Measurements from ENCODE around the gene CGB8.
"Not testable (repeated sequence)": the region's sequence is repeated elsewhere in the genome, so short reads cannot be mapped to it uniquely, and the experiment has no call there.

CGB8 gene

DNA sequence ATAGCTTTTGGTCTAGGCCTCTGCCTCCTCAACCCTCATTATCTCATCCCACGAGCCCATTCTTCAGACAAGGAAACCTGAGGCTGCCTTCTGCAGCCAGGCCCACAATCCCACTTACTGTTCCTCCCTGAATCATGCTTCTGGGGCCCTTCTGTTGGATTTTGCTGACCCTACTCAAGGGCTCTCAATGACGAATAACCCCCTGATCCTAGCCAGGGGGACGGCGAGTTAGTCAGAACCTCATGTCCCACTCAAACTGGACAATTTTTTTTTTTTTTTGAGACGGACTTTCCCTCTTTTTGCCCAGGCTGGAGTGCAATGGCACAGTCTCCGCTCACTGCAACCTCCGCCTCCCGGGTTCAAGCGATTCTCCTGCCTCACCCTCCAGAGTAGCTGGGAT lies 26.8 kb downstream of the CGB8 start:
- Mint-ChIP-seq H3K4me1 (peaks cover 12% of the 10 kb centered on the region), H3K36me3 (no peaks in the 10 kb centered on the region), H3K27me3 (no peaks in the 10 kb centered on the region), H3K4me3 (no peak overlapping the region), H3K27ac (no peak overlapping the region), H3K9me3 (no peaks in the 10 kb centered on the region)

- Mint-ChIP-seq H3K27ac (no peak overlapping the region), H3K27me3 (no peaks in the 10 kb centered on the region), H3K4me1 (peaks cover 12% of the 10 kb centered on the region), H3K9me3 (no peaks in the 10 kb centered on the region), H3K4me3 (no peak overlapping the region), H3K36me3 (no peaks in the 10 kb centered on the region)
These were observed 27.7 kb downstream of the CGB8 start for GRCh38 chr19:49020931-49021895.

DNA sequence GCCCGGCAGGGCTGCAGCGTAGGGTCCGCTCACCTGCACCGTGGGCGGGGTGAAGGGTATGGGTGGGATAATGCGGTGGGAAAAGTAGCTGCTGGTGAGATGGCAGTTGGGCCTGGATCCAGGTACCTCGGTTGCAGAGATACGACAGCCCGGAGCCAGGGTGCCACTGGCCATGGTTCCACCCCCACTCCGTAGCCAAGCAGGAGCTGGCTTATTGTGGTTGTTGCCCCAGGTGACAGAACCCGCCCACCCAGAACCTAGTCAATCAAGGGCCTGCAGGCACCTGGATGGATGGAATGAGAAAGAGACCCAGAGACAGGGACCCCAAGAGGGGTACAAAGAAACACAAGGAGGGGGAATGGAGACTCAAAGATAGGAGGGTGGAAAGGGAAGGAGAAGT lies 28.6 kb downstream of the CGB8 start:
- H3K36me3 Mint-ChIP-seq, result peaks cover 2% of the 10 kb centered on the region
- H3K4me1 Mint-ChIP-seq, result peaks cover 12% of the 10 kb centered on the region
- no peak overlapping the region for H3K4me3 Mint-ChIP-seq
- H3K27ac Mint-ChIP-seq, result no peak overlapping the region
- no peaks in the 10 kb centered on the region for H3K27me3 Mint-ChIP-seq
- no peaks in the 10 kb centered on the region for H3K9me3 Mint-ChIP-seq

DNA sequence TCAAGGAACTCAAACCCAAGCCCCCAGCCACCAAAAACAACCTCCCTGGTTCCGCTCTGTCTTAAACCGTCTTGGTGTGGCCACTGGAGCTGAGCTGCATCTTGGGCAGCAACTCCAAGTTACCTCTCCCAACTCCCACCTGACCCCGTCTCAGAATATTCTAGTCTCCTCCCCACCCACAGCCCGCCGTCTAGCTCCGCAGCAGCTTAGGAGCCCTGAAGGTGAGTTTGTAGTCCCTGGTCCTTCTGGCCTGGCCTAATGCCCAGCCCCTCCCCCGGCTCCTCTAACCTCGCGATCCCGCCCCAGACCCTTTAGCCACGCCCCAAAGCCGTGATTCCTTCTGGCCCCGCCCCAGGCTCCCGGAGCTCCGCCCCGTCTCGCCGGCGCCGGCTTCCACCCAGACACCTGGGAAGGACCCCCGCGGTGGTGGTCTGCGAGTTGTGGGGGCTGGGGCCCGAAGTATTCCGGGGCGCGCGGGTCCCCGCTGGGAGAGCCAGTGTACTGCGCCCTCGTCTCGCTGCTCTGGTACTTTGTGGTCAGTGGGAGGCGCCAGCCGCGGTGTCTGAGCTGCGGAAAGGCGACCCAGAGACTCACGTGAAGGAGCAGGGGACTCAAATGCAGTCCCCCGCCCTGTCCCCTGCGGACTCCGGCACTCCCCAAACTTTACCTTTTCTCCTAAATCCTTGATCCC lies 29.5 kb downstream of the CGB8 start:
- Mint-ChIP-seq H3K36me3 (peaks cover 2% of the 10 kb centered on the region), H3K4me3 (peak overlapping the region; percentile 85), H3K27me3 (no peaks in the 10 kb centered on the region), H3K4me1 (peaks cover 12% of the 10 kb centered on the region), H3K27ac (peak overlapping the region; percentile 71), H3K9me3 (no peaks in the 10 kb centered on the region)

DNA sequence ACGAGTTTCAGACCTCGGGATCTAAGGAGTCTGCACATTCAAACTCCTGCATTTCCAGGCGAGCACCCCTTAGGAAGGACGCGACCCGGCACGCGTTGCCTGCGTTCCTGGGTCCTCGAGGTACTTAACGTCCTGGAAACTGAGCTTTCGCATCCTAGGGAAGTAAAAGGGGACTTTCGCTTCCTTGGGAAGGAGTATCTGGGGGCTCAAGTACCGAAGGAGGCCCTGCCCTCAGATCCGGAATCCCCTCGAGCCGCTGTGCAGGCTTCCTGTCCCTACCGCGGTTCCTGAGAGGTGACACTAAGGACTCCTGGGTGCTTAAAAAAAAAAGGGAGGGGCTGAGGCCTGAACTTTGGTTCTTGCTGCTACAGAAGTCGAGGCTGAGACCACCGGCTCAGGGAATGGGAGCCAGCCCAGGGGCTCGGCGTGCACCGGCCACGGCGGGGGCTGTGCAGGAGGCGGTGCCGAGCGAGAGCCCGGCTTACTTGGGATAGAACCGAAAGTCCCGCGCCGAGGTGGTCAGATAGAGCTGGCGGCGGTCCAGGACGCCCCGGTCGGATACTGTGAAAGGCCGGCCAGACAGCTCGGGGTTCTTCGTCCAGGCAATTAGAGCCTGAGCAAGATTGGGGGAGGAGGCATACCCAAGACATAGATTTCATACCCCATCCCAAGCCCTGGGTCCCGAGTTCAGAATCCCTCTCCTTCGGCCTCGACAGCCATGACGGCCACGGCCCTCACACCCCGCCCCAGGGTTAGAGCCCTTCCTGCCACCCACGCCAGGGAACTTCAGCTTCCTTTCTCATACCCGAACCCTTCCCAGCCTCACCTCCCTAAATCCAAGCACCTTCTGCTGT lies 30.3 kb downstream of the CGB8 start:
- H3K9me3 Mint-ChIP-seq, H3K27me3 Mint-ChIP-seq, H3K36me3 Mint-ChIP-seq: not testable (repeated sequence)
- Mint-ChIP-seq H3K4me3 (peak overlapping the region; percentile 85), H3K27ac (peak overlapping the region; percentile 71), H3K4me1 (peaks cover 12% of the 10 kb centered on the region)

DNA sequence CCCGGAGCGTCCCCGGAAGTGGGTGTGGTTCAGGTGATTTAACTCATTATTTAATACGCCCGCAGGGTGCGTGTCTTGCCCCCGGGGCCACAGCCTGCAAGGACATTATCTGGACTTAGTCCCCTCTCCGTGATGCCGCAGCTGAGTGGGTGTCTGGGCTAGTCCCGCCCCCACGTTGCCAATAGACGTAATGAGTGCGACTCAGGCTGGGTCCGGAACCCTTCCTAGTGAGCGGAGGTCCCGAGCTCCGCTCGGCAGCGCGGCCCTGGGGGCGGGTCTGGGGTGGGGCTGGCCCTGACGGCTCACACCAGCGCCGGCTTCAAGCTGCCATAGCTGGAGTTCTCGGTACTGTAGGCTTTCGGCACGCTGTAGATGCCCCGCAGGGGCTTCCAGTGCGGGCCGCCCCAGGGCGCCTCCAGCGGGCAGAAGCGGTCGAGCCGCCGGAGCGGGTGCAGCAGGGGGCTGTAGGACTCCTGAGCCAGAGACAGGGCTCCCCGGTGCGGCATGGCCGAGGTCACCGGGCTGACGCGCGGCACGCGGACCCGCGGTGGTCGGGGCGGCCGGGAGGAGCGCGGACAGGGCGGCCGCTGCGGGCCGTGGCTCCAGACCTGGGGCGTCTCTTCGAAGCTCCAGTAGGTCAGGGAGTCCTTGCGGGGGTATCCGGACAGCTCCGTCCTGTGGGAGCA lies 31.1 kb downstream of the CGB8 start:
- Mint-ChIP-seq H3K4me3 (peak overlapping the region; percentile 85), H3K36me3 (peaks cover 4% of the 10 kb centered on the region), H3K4me1 (peaks cover 12% of the 10 kb centered on the region), H3K9me3 (no peaks in the 10 kb centered on the region), H3K27me3 (no peaks in the 10 kb centered on the region), H3K27ac (no peak overlapping the region)

- H3K27me3 Mint-ChIP-seq, result no peaks in the 10 kb centered on the region
- H3K4me3 Mint-ChIP-seq, result peak within 1 kb of the TSS; percentile 51
- H3K4me1 Mint-ChIP-seq, result peaks cover 12% of the 10 kb centered on the region
- H3K9me3 Mint-ChIP-seq, result no peaks in the 10 kb centered on the region
- H3K36me3 Mint-ChIP-seq, result peaks cover 4% of the 10 kb centered on the region
- no peak within 1 kb of the TSS for H3K27ac Mint-ChIP-seq
These were observed 31.8 kb downstream of the CGB8 start, which contains the start of gene LHB for GRCh38 chr19:49017041-49017665. Gene LHB, minus strand, starts transcription at chr19:49017091. Its CDS starts 10 bp downstream, at chr19:49017081.

GRCh38 chr19:49016067-49016839 lies 32.7 kb downstream of the CGB8 start:
- H3K36me3 Mint-ChIP-seq, result peaks cover 4% of the 10 kb centered on the region
- no peak overlapping the region for H3K4me3 Mint-ChIP-seq
- no peaks in the 10 kb centered on the region for H3K9me3 Mint-ChIP-seq
- H3K27me3 Mint-ChIP-seq, result no peaks in the 10 kb centered on the region
- H3K27ac Mint-ChIP-seq, result no peak overlapping the region
- H3K4me1 Mint-ChIP-seq, result peaks cover 11% of the 10 kb centered on the region

GRCh38 chr19:49014870-49015255 lies 34.0 kb downstream of the CGB8 start:
- Mint-ChIP-seq H3K27me3 (no peaks in the 10 kb centered on the region), H3K9me3 (no peaks in the 10 kb centered on the region), H3K4me3 (no peak overlapping the region), H3K4me1 (peaks cover 6% of the 10 kb centered on the region), H3K27ac (no peak overlapping the region), H3K36me3 (peaks cover 6% of the 10 kb centered on the region)

GRCh38 chr19:49014123-49014869 lies 34.6 kb downstream of the CGB8 start:
- Mint-ChIP-seq H3K27me3 (no peaks in the 10 kb centered on the region), H3K27ac (no peak overlapping the region), H3K4me1 (peaks cover 5% of the 10 kb centered on the region), H3K4me3 (no peak overlapping the region), H3K36me3 (peaks cover 6% of the 10 kb centered on the region), H3K9me3 (no peaks in the 10 kb centered on the region)

DNA sequence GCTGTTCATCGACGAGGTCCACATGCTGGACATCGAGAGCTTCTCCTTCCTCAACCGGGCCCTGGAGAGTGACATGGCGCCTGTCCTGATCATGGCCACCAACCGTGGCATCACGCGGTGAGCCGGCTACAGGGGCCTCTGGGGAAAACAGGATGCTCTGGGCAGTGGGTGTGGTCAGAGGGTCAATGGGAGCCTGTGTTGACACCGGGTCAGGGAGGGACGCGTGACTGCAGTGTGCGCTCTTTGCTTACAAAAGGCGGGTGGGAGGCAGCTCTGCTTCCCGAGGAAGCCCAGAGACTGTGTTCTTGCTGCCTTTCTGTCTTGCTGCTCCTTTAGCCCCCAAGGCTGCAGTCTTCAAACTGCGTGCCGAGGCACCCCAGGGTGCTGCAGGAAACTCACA lies 37.7 kb downstream of the CGB8 start:
- H3K4me3 Mint-ChIP-seq, result no peak overlapping the region
- H3K27me3 Mint-ChIP-seq, result no peaks in the 10 kb centered on the region
- peaks cover 6% of the 10 kb centered on the region for H3K36me3 Mint-ChIP-seq

GRCh38 chr19:49010453-49010852 lies 38.5 kb downstream of the CGB8 start:
- Mint-ChIP-seq H3K4me1 (no peaks in the 10 kb centered on the region), H3K27ac (no peak overlapping the region), H3K9me3 (no peaks in the 10 kb centered on the region), H3K27me3 (no peaks in the 10 kb centered on the region), H3K4me3 (no peak overlapping the region), H3K36me3 (peaks cover 4% of the 10 kb centered on the region)

More for the DNA sequence above, 37.7 kb downstream of the CGB8 start:
- no peak overlapping the region for H3K27ac Mint-ChIP-seq
- no peaks in the 10 kb centered on the region for H3K9me3 Mint-ChIP-seq
- H3K4me1 Mint-ChIP-seq, result no peaks in the 10 kb centered on the region

GRCh38 chr19:49009828-49010227 lies 39.1 kb downstream of the CGB8 start:
- Mint-ChIP-seq H3K27me3 (no peaks in the 10 kb centered on the region), H3K4me3 (no peak overlapping the region), H3K27ac (no peak overlapping the region), H3K36me3 (peaks cover 4% of the 10 kb centered on the region), H3K4me1 (no peaks in the 10 kb centered on the region), H3K9me3 (no peaks in the 10 kb centered on the region)

All from activated naive CD4-positive, alpha-beta T cell treated with anti-CD3 and anti-CD28 coated beads, Interleukin-2, amount 50 U/mL, for 24 hours (primary cell).